Hepatocyte (in vitro differentiated cells): ENCODE data around the gene AGPS. TPM values are rescaled to one million over a fixed set of nuclear protein-coding genes. Genes with fewer than 3 reads are reported as not detected.

Experiments
- DNase-seq: peaks from one replicate; pipeline ENCODE4 v3.0.0-alpha.2; 2016; ENCODE audit warnings: low spot score
- H2AFZ ChIP-seq: fragments of 200-600 bp; sonication (generic); 2 replicates; pipeline ENCODE4 v1.6.0; 2016; ENCODE audit warnings: antibody characterized with exemption, mild to moderate bottlenecking
- H3K27ac ChIP-seq: fragments of 200-600 bp; sonication (generic); 2 replicates; pipeline ENCODE4 v1.5.1; 2016; ENCODE audit warnings: mild to moderate bottlenecking
- H3K27me3 ChIP-seq: fragments of 200-600 bp; sonication (generic); 2 replicates; pipeline ENCODE4 v1.6.1; 2016
- H3K36me3 ChIP-seq: fragments of 200-600 bp; sonication (generic); replicated peaks from 2 replicates; pipeline ENCODE4 v1.5.1; 2016; ENCODE audit warnings: low read depth; ENCODE audit not compliant: insufficient read depth
- H3K4me1 ChIP-seq: fragments of 200-600 bp; sonication (generic); 2 replicates; pipeline ENCODE4 v1.5.1; 2016; ENCODE audit warnings: mild to moderate bottlenecking, moderate library complexity; ENCODE audit not compliant: insufficient read depth
- H3K4me2 ChIP-seq: fragments of 200-600 bp; sonication (generic); 2 replicates; pipeline ENCODE4 v1.6.0; 2016
- H3K4me3 ChIP-seq: fragments of 200-600 bp; sonication (generic); 2 replicates; pipeline ENCODE4 v1.5.1; 2016; ENCODE audit warnings: mild to moderate bottlenecking
- H3K79me2 ChIP-seq: fragments of 200-600 bp; sonication (generic); 2 replicates; pipeline ENCODE4 v1.6.0; 2017; ENCODE audit warnings: mild to moderate bottlenecking
- H3K9me2 ChIP-seq: fragments of 200-600 bp; sonication (generic); replicated peaks from 2 replicates; pipeline ENCODE4 v1.6.0; 2017; ENCODE audit warnings: mild to moderate bottlenecking; ENCODE audit not compliant: insufficient read depth
- H3K9me3 ChIP-seq: fragments of 200-600 bp; sonication (generic); 2 replicates; pipeline ENCODE4 v1.5.1; 2016; ENCODE audit warnings: low read depth, mild to moderate bottlenecking
- H4K20me1 ChIP-seq: fragments of 200-600 bp; sonication (generic); 2 replicates; pipeline ENCODE4 v1.6.0; 2016; ENCODE audit warnings: mild to moderate bottlenecking; ENCODE audit not compliant: insufficient read depth, poor library complexity, severe bottlenecking
- EZH2 ChIP-seq: fragments of 200-600 bp; sonication (generic); IDR thresholded peaks from 2 replicates; pipeline ENCODE4 v1.6.1; 2016; ENCODE audit warnings: antibody characterized with exemption, mild to moderate bottlenecking, borderline replicate concordance
- EZH2phosphoT487 ChIP-seq: fragments of 200-600 bp; sonication (generic); IDR thresholded peaks from one replicate; pipeline ENCODE4 v1.6.1; 2018; ENCODE audit warnings: antibody characterized with exemption, mild to moderate bottlenecking, low read depth, moderate library complexity; ENCODE audit not compliant: unreplicated experiment, severe bottlenecking
- WGBS: methylation state at CpG from one replicate; pipeline ENCODE4 v1.1.6; 2016; ENCODE audit warnings: low lambda C conversion rate; ENCODE audit errors: missing lambda C conversion rate; 5-methylcytosine and 5-hydroxymethylcytosine counted together
- polyA plus RNA-seq: library from polyadenylated mRNA; unstranded; fragments of >200 nt; fragmentation: Nextera tagmentation; extraction: Ambion mirVana; gene quantifications from 2 replicates; pipeline ENCODE4 v1.2.1, GENCODE V29; 2016
- total RNA-seq: library from RNA; depleted of rRNA; stranded (reverse); fragments of >200 nt; gene quantifications from 2 replicates; pipeline ENCODE4 v1.2.3, GENCODE V29; 2014
- TF ChIP-seq, protein P1 (sequence below): fragments of 200-600 bp; sonication (generic); IDR thresholded peaks from 2 replicates; pipeline ENCODE4 v1.5.1; 2016; ENCODE audit warnings: antibody characterized with exemption, mild to moderate bottlenecking; ENCODE audit not compliant: poor library complexity

The AGPS gene
- total and polyA plus RNA-seq, 2 experiments from 2014 or later, result 26.6 to 36.1 TPM

DNA sequence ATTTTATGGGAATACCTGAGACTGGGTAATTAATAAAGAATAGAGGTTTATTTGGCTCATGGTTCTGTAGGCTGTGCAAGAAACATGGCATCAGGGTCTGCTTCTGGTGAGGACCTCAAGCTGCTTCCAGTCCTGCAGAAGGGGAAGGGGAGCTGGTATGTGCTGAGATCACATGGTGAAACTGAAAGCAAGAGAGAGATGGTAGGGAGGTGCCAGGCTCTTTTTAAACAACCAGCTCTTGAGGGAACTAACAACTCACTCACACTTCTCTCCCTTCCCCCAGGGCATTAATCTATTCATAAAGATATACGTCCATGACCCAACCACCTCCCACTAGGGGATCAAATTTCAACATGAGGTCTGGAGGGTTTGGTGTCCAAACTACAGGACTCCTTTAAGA, 40.1 kb downstream of the AGPS start:
- no peaks in the 10 kb centered on the region for H4K20me1 ChIP-seq
- no peak overlapping the region for H3K27ac ChIP-seq
- no peaks in the 10 kb centered on the region for H3K36me3 ChIP-seq
- peaks cover 14% of the 10 kb centered on the region for H3K9me3 ChIP-seq
- no peak overlapping the region for H2AFZ ChIP-seq
- TF ChIP-seq, protein P1, sequence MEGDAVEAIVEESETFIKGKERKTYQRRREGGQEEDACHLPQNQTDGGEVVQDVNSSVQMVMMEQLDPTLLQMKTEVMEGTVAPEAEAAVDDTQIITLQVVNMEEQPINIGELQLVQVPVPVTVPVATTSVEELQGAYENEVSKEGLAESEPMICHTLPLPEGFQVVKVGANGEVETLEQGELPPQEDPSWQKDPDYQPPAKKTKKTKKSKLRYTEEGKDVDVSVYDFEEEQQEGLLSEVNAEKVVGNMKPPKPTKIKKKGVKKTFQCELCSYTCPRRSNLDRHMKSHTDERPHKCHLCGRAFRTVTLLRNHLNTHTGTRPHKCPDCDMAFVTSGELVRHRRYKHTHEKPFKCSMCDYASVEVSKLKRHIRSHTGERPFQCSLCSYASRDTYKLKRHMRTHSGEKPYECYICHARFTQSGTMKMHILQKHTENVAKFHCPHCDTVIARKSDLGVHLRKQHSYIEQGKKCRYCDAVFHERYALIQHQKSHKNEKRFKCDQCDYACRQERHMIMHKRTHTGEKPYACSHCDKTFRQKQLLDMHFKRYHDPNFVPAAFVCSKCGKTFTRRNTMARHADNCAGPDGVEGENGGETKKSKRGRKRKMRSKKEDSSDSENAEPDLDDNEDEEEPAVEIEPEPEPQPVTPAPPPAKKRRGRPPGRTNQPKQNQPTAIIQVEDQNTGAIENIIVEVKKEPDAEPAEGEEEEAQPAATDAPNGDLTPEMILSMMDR, result no peak
- TF ChIP-seq EZH2phosphoT487 (no peak), EZH2 (no peak)
- H3K4me2 ChIP-seq, result no peak overlapping the region
- H3K27me3 ChIP-seq, result no peaks in the 10 kb centered on the region
- H3K9me2 ChIP-seq, result no peaks in the 10 kb centered on the region
- WGBS, result 77% methylated on average over 1 of the region's 1 CpG
- peaks cover 64% of the 10 kb centered on the region for H3K79me2 ChIP-seq
- H3K4me3 ChIP-seq, result no peak overlapping the region
- DNase-seq, result no peak
- H3K4me1 ChIP-seq, result no peaks in the 10 kb centered on the region

DNA sequence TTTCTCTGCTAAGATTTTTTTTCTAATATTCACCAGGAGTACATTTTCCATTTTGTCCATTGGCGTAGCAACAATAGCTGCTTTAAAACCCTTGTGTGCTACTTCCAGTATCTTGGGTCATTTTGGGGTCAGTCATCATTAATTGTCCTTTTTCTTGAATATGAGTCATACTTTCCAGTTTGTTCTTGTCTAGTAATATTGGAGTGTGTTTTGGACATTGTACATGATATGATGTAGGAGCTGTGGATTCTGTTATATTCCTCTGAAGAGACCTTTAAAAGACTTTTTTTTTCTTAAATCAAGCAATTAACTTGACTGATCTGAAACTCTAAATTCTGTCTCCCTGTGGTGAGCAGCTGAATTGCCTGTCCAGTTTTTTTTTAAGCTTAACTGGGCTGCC, 40.8 kb downstream of the AGPS start:
- no peak overlapping the region for H2AFZ ChIP-seq
- H4K20me1 ChIP-seq, result no peaks in the 10 kb centered on the region
- TF ChIP-seq, protein P1, result no peak
- TF ChIP-seq EZH2phosphoT487 (no peak), EZH2 (no peak)
- H3K9me2 ChIP-seq, result no peaks in the 10 kb centered on the region
- no peaks in the 10 kb centered on the region for H3K27me3 ChIP-seq
- no peak overlapping the region for H3K4me2 ChIP-seq
- H3K4me3 ChIP-seq, result no peak overlapping the region
- 100% methylated on average over 1 of the region's 1 CpG for WGBS
- peaks cover 58% of the 10 kb centered on the region for H3K79me2 ChIP-seq
- DNase-seq, result no peak
- no peak overlapping the region for H3K27ac ChIP-seq
- peaks cover 14% of the 10 kb centered on the region for H3K9me3 ChIP-seq
- H3K4me1 ChIP-seq, result no peaks in the 10 kb centered on the region
- no peaks in the 10 kb centered on the region for H3K36me3 ChIP-seq

DNA sequence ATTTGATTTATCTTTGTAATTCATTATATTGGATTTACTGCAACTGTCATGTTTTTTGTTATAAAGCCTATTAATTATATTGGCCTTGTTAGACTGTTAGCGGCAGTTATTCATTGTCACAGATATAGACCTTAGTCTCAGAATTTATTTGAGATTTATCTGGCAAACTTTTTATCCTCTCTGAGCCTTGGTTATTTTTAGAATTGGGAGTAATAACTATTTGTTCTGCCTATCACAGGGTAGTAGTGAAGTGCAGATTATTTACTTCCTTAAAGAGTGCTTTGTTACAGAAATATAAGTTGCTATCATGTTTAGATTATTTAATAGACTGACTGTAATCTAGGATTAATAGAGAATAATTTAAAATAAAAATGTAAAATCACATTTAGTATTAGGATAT, 41.9 kb downstream of the AGPS start:
- no peak overlapping the region for H3K4me2 ChIP-seq
- peaks cover 14% of the 10 kb centered on the region for H3K9me3 ChIP-seq
- no peaks in the 10 kb centered on the region for H3K4me1 ChIP-seq
- no peaks in the 10 kb centered on the region for H4K20me1 ChIP-seq
- no peak overlapping the region for H2AFZ ChIP-seq
- H3K36me3 ChIP-seq, result no peaks in the 10 kb centered on the region
- TF ChIP-seq EZH2 (no peak), EZH2phosphoT487 (no peak)
- TF ChIP-seq, protein P1, result no peak
- H3K27me3 ChIP-seq, result no peaks in the 10 kb centered on the region
- DNase-seq, result no peak
- H3K9me2 ChIP-seq, result no peaks in the 10 kb centered on the region
- no peak overlapping the region for H3K27ac ChIP-seq
- 97% methylated on average over 1 of the region's 1 CpG for WGBS
- H3K79me2 ChIP-seq, result peaks cover 47% of the 10 kb centered on the region
- no peak overlapping the region for H3K4me3 ChIP-seq

DNA sequence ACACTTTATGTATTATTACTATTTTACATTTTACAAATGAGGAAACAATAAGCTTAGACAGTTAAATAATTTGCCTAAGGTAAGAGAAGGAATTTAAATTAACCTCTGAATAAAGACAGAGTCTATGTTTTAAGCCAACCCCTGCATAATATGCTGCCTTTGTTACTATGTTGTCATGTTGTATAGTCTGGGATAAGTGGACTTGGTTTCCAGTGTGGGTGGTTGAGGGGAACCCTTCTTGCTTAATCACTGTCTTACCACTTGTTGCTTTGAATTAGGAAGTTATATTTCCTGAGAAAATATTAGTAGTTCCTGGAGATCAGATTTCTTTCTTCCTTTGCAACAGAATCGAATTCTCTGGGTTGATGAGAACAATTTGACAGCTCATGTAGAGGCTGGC, 52.6 kb downstream of the AGPS start:
- Histone ChIP-seq H4K20me1 (no peaks in the 10 kb centered on the region), H3K4me2 (no peak overlapping the region), H2AFZ (no peak overlapping the region), H3K27ac (no peak overlapping the region), H3K9me2 (no peaks in the 10 kb centered on the region), H3K36me3 (no peaks in the 10 kb centered on the region), H3K27me3 (no peaks in the 10 kb centered on the region), H3K4me3 (no peak overlapping the region), H3K79me2 (peaks cover 4% of the 10 kb centered on the region), H3K9me3 (no peaks in the 10 kb centered on the region), H3K4me1 (no peaks in the 10 kb centered on the region)
- DNase-seq, result no peak
- no peak for TF ChIP-seq EZH2phosphoT487
- no peak for TF ChIP-seq EZH2
- TF ChIP-seq, protein P1, result no peak
- WGBS, result 92% methylated on average over 1 of the region's 1 CpG
